K562 (cell line): ENCODE measurements around the gene CKLF. TPM values are rescaled to one million over a fixed set of nuclear protein-coding genes. Genes with fewer than 3 reads are reported as not detected.

Experiments used
- C11orf30 ChIP-seq: fragments of 450-650 bp; IDR thresholded peaks from 2 replicates; pipeline ENCODE4 v1.6.1; 2016; ENCODE audit warnings: low read depth, mild to moderate bottlenecking
- CCAR2 ChIP-seq: fragments of 200-400 bp; formaldehyde crosslinking; IDR thresholded peaks from 2 replicates; pipeline ENCODE4 v1.6.1; 2017; ENCODE audit warnings: mild to moderate bottlenecking, low read depth, low read length
- DACH1 ChIP-seq: fragments of 450-650 bp; IDR thresholded peaks from 2 replicates; pipeline ENCODE4 v1.6.1; 2018; ENCODE audit not compliant: partially characterized antibody
- EWSR1 ChIP-seq: fragments of 450-650 bp; IDR thresholded peaks from 2 replicates; pipeline ENCODE4 v1.6.1; 2018; ENCODE audit warnings: borderline replicate concordance, mild to moderate bottlenecking, low read depth, moderate library complexity; ENCODE audit not compliant: partially characterized antibody
- FOXP1 ChIP-seq: sonication (generic); formaldehyde crosslinking; IDR thresholded peaks from 2 replicates; pipeline ENCODE4 v1.8.0; 2022; ENCODE audit warnings: mild to moderate bottlenecking, missing genetic modification reagents
- HMBOX1 ChIP-seq: sonication (generic); IDR thresholded peaks from 2 replicates; pipeline ENCODE4 v1.6.1; 2016
- KLF16 ChIP-seq: IDR thresholded peaks from 2 replicates; pipeline ENCODE4 v1.6.1; 2016; ENCODE audit warnings: antibody characterized with exemption
- NR2C2 ChIP-seq, 2 experiments: fragments of 200-800 bp in 1 of 2; sonication (Bioruptor generic) in 1 of 2; sonication (generic) in 1 of 2; formaldehyde crosslinking in 1 of 2; IDR thresholded peaks; 2 replicates each; pipeline versions ENCODE4 v1.6.1 to v1.8.0; 2016 to 2022; ENCODE audit warnings: mild to moderate bottlenecking in 1 of 2, missing compliant biosample characterization in 1 of 2, missing genetic modification characterization in 1 of 2, missing genetic modification reagents in 1 of 2
- RNF2 ChIP-seq: sonication (generic); IDR thresholded peaks from 2 replicates; pipeline ENCODE4 v1.6.1; 2016
- SMAD4 ChIP-seq: fragments of 250-450 bp; sonication (Bioruptor Pico); conservative IDR thresholded peaks from 2 replicates; pipeline ENCODE4 v1.8.0; 2021; ENCODE audit warnings: inconsistent platforms, mild to moderate bottlenecking, moderate library complexity
- ZKSCAN3 ChIP-seq: fragments of 250-450 bp; sonication (Bioruptor Pico); IDR thresholded peaks from 2 replicates; pipeline ENCODE4 v1.4.0; 2020
- ZNF589 ChIP-seq: fragments of 200-800 bp; sonication (Bioruptor generic); IDR thresholded peaks from 2 replicates; pipeline ENCODE4 v1.6.1; 2016; ENCODE audit warnings: low read depth, missing genetic modification characterization, missing compliant biosample characterization
- ZNF609 ChIP-seq: sonication (generic); formaldehyde crosslinking; IDR thresholded peaks from 2 replicates; pipeline ENCODE4 v1.8.1; 2023; ENCODE audit warnings: missing genetic modification reagents, mild to moderate bottlenecking, borderline replicate concordance
- polyA plus RNA-seq, 8 experiments: library from polyadenylated mRNA; depleted of rRNA in 4 of 8; stranded (reverse) in 5 of 8; unstranded in 3 of 8; fragments of >200 nt; fragmentation: Nextera tagmentation in 2 of 8; fragmentation: Illumina TruSeq in 1 of 8; extraction: Ambion mirVana in 2 of 8; extraction: Trizol in 1 of 8; gene quantifications; 2 replicates each; pipeline versions ENCODE4 v1.2.1 to v1.2.3, GENCODE V29; 2011 to 2014; ENCODE audit warnings: inconsistent platforms in 1 of 8, missing spikeins in 1 of 8
- total RNA-seq, 7 experiments: library from RNA; depleted of rRNA in 6 of 7; stranded (reverse); fragments of >200 nt in 6 of 7; fragmentation: Illumina TruSeq in 2 of 7; extraction: Trizol in 2 of 7; gene quantifications; 2 replicates each; pipeline versions ENCODE4 v1.2.1 to v1.2.3, GENCODE V29; 2011 to 2021; ENCODE audit warnings: low replicate concordance in 1 of 7
- TF ChIP-seq, protein P1 (sequence below): sonication (generic); formaldehyde crosslinking; IDR thresholded peaks from 2 replicates; pipeline ENCODE4 v1.8.0; 2022; ENCODE audit warnings: missing genetic modification reagents, mild to moderate bottlenecking, moderate library complexity, borderline replicate concordance
- TF ChIP-seq, protein P2 (sequence below): IDR thresholded peaks from 2 replicates; pipeline ENCODE4 v1.6.1; 2014; ENCODE audit warnings: antibody characterized with exemption
- TF ChIP-seq, protein P3 (sequence below): fragments of 250-450 bp; sonication (Bioruptor Pico); IDR thresholded peaks from 2 replicates; pipeline ENCODE4 v1.5.0; 2020; ENCODE audit warnings: mild to moderate bottlenecking, borderline replicate concordance

Gene CKLF
- total and polyA plus RNA-seq, 9 of the 15 experiments (the other 6 are each of a cell fraction or from before 2014, with no cell fraction given), result 84.8 to 322 (median 118) TPM

GRCh38 chr16:66516808-66517585, 35.4 kb upstream of the CKLF start (continued):
- TF ChIP-seq, protein P1, sequence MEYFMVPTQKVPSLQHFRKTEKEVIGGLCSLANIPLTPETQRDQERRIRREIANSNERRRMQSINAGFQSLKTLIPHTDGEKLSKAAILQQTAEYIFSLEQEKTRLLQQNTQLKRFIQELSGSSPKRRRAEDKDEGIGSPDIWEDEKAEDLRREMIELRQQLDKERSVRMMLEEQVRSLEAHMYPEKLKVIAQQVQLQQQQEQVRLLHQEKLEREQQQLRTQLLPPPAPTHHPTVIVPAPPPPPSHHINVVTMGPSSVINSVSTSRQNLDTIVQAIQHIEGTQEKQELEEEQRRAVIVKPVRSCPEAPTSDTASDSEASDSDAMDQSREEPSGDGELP, result peak; percentile 68; the same call in 1 of the 2 replicates
- TF ChIP-seq SMAD4 (CRISPR knock-in tag), result no peak; the same call in 1 of the 2 replicates
- TF ChIP-seq DACH1, result no peak
- no peak for TF ChIP-seq CCAR2
- no peak for TF ChIP-seq ZNF609 (CRISPR knock-in tag)
- TF ChIP-seq ZNF589 (CRISPR knock-in tag), result peak; percentile 71
- no peak for TF ChIP-seq ZKSCAN3
- peak; percentile 72 for TF ChIP-seq NR2C2 (CRISPR knock-in tag; IDR thresholded peaks at IDR 0.05)
- peak; percentile 96 for TF ChIP-seq NR2C2 (tag; IDR thresholded peaks at IDR 0.05)
- TF ChIP-seq, protein P2, sequence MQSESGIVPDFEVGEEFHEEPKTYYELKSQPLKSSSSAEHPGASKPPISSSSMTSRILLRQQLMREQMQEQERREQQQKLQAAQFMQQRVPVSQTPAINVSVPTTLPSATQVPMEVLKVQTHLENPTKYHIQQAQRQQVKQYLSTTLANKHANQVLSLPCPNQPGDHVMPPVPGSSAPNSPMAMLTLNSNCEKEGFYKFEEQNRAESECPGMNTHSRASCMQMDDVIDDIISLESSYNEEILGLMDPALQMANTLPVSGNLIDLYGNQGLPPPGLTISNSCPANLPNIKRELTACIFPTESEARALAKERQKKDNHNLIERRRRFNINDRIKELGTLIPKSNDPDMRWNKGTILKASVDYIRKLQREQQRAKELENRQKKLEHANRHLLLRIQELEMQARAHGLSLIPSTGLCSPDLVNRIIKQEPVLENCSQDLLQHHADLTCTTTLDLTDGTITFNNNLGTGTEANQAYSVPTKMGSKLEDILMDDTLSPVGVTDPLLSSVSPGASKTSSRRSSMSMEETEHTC, result 0 out of 2 replicates have a peak, but pooled peaks have one; percentile 28
- TF ChIP-seq C11orf30, result peak; percentile 55; the same call in 1 of the 2 replicates
- TF ChIP-seq EWSR1, result no peak
- TF ChIP-seq, protein P3, sequence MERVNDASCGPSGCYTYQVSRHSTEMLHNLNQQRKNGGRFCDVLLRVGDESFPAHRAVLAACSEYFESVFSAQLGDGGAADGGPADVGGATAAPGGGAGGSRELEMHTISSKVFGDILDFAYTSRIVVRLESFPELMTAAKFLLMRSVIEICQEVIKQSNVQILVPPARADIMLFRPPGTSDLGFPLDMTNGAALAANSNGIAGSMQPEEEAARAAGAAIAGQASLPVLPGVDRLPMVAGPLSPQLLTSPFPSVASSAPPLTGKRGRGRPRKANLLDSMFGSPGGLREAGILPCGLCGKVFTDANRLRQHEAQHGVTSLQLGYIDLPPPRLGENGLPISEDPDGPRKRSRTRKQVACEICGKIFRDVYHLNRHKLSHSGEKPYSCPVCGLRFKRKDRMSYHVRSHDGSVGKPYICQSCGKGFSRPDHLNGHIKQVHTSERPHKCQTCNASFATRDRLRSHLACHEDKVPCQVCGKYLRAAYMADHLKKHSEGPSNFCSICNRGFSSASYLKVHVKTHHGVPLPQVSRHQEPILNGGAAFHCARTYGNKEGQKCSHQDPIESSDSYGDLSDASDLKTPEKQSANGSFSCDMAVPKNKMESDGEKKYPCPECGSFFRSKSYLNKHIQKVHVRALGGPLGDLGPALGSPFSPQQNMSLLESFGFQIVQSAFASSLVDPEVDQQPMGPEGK, result no peak
- TF ChIP-seq HMBOX1, result peak; percentile 94
- TF ChIP-seq RNF2, result peak; percentile 87
- no peak for TF ChIP-seq KLF16
- TF ChIP-seq FOXP1 (CRISPR knock-in tag), result no peak
